Lung (tissue), 12 donors: Measurements from ENCODE around the gene LPAR1. TPM values are rescaled to one million over a fixed set of nuclear protein-coding genes. Genes with fewer than 3 reads are reported as not detected.

Experiments used
- ATAC-seq: fragments of 200-7000 bp; cut with Tn5 transposase; one replicate; pipeline ENCODE4 v1.9.1; 2020; ENCODE audit warnings: moderate number of reproducible peaks; ENCODE audit not compliant: insufficient read depth, low FRiP score
- DNase-seq, 3 donors: peaks; one replicate each; pipeline ENCODE4 v3.0.0-alpha.2; 2013 to 2017
- H3K27ac ChIP-seq, 2 donors: one replicate each; pipeline ENCODE4 v1.5.1; 2013; ENCODE audit warnings: mild to moderate bottlenecking in 2 of 2, moderate library complexity in 2 of 2, control low read depth in 1 of 2, inconsistent platforms in 1 of 2, low read depth in 1 of 2, low read length in 1 of 2
- H3K27me3 ChIP-seq, 3 donors: one replicate each; pipeline ENCODE4 v1.5.1; 2013; ENCODE audit warnings: low read length in 2 of 3; ENCODE audit not compliant: control insufficient read depth in 3 of 3, insufficient read depth in 3 of 3
- H3K36me3 ChIP-seq, 4 donors: one replicate each; pipeline ENCODE4 v1.5.1; 2013; ENCODE audit warnings: low read length in 4 of 4, mild to moderate bottlenecking in 1 of 4, moderate library complexity in 1 of 4; ENCODE audit not compliant: control insufficient read depth in 4 of 4, insufficient read depth in 4 of 4
- H3K4me1 ChIP-seq, 5 donors: one replicate each; pipeline ENCODE4 v1.5.1; 2013; ENCODE audit warnings: low read length in 5 of 5, mild to moderate bottlenecking in 2 of 5, moderate library complexity in 1 of 5; ENCODE audit not compliant: control insufficient read depth in 5 of 5, insufficient read depth in 5 of 5
- H3K4me3 ChIP-seq: one replicate; pipeline ENCODE4 v1.5.1; 2013; ENCODE audit warnings: mild to moderate bottlenecking, control low read depth, moderate library complexity
- H3K9ac ChIP-seq, 2 donors: one replicate each; pipeline ENCODE4 v1.5.1; 2013; ENCODE audit warnings: low read length in 2 of 2, control low read depth in 1 of 2; ENCODE audit not compliant: insufficient read depth in 1 of 2
- H3K9me3 ChIP-seq, 4 donors: one replicate each; pipeline ENCODE4 v1.5.1; 2013; ENCODE audit warnings: low read length in 3 of 4, mild to moderate bottlenecking in 1 of 4, moderate library complexity in 1 of 4; ENCODE audit not compliant: control insufficient read depth in 4 of 4, insufficient read depth in 3 of 4
- CTCF ChIP-seq: IDR thresholded peaks from 2 replicates; pipeline ENCODE4 v1.5.1; 2012; ENCODE audit warnings: mild to moderate bottlenecking; ENCODE audit errors: control extremely low read depth, extremely low read depth
- WGBS, 2 donors: extraction: QIAGEN DNeasy Blood & Tissue Kit; methylation state at CpG; one replicate each; pipeline ENCODE4 v1.1.7; 2013; 5-methylcytosine and 5-hydroxymethylcytosine counted together
- polyA plus RNA-seq, 2 donors: library from polyadenylated mRNA; stranded (reverse); fragments of 200-250 nt; gene quantifications; one replicate each; pipeline ENCODE4 v1.2.1, GENCODE V29; 2013
- total RNA-seq, 2 donors: library from RNA; depleted of rRNA in 1 of 2; stranded (reverse); fragments of >200 nt in 1 of 2; gene quantifications; one replicate each; pipeline ENCODE4 v1.2.1, GENCODE V29; 2014 to 2021
- donor health status: control.
- donor health status: control.
- donor health status: Bipolar disorder and iron deficiency.
- donor health status: healthy.
- donor health status: DM: yes; HTN: yes; CAD: no.

The LPAR1 gene
- total and polyA plus RNA-seq, 4 donors: 5.2 to 47.6 (median 23.3) TPM

- no peaks in the 10 kb centered on the region for H3K27me3 ChIP-seq
- TF ChIP-seq CTCF: no peak
- ATAC-seq (no peak), DNase-seq (no peak)
- no peak overlapping the region for H3K27ac ChIP-seq
- H3K9me3 ChIP-seq: no peaks in the 10 kb centered on the region
- 63 to 77% methylated on average over 6 of the region's 6 CpGs for WGBS, 2 donors
- no peaks in the 10 kb centered on the region for H3K4me1 ChIP-seq
- no peaks in the 10 kb centered on the region for H3K36me3 ChIP-seq
- no peak overlapping the region for H3K9ac ChIP-seq
- no peak overlapping the region for H3K4me3 ChIP-seq
Measured at GRCh38 chr9:111076042-111076441, 37.8 kb upstream of the LPAR1 start.

- Histone ChIP-seq H3K9me3 (no peaks in the 10 kb centered on the region), H3K9ac (no peak overlapping the region), H3K4me3 (no peak overlapping the region), H3K36me3 (no peaks in the 10 kb centered on the region), H3K4me1 (no peaks in the 10 kb centered on the region), H3K27me3 (no peaks in the 10 kb centered on the region), H3K27ac (no peak overlapping the region)
- peak; percentile 42 for ATAC-seq
- WGBS, 2 donors: 42 to 54% methylated on average over 3 of the region's 3 CpGs
- no peak for TF ChIP-seq CTCF
- DNase-seq: no peak
Measured at GRCh38 chr9:111074395-111074794, 36.1 kb upstream of the LPAR1 start.

GRCh38 chr9:111069183-111069582 is 30.9 kb upstream of the LPAR1 start:
- no peak for ATAC-seq
- no peaks in the 10 kb centered on the region for H3K27me3 ChIP-seq
- H3K4me3 ChIP-seq: no peak overlapping the region
- DNase-seq: no peak
- WGBS, 2 donors: 71 to 84% methylated on average over 2 of the region's 2 CpGs
- no peak overlapping the region for H3K9ac ChIP-seq
- H3K9me3 ChIP-seq: no peaks in the 10 kb centered on the region
- peaks cover 0 to 30% (median 0%) of the 10 kb centered on the region in 5 donors for H3K4me1 ChIP-seq
- no peak for TF ChIP-seq CTCF
- no peak overlapping the region for H3K27ac ChIP-seq
- H3K36me3 ChIP-seq: no peaks in the 10 kb centered on the region

GRCh38 chr9:111068771-111069170 is 30.5 kb upstream of the LPAR1 start:
- no peaks in the 10 kb centered on the region for H3K36me3 ChIP-seq
- no peak overlapping the region for H3K4me3 ChIP-seq
- H3K27ac ChIP-seq: no peak overlapping the region
- H3K9me3 ChIP-seq: no peaks in the 10 kb centered on the region
- WGBS, 2 donors: 75 to 77% methylated on average over 4 of the region's 4 CpGs
- ATAC-seq (peak; percentile 34), DNase-seq (no peak)
- H3K4me1 ChIP-seq: peaks cover 0 to 30% (median 0%) of the 10 kb centered on the region in 5 donors
- TF ChIP-seq CTCF: no peak
- no peak overlapping the region for H3K9ac ChIP-seq
- H3K27me3 ChIP-seq: no peaks in the 10 kb centered on the region
